Neural cell (in vitro differentiated cells): ENCODE data around the gene OR6M1. TPM values are rescaled to one million over a fixed set of nuclear protein-coding genes. Genes with fewer than 3 reads are reported as not detected.

ENCODE experiments used
- H2AFZ ChIP-seq: fragments of 200-600, 300-800 bp; sonication (generic), shearing (Covaris generic); 2 replicates; pipeline ENCODE4 v1.6.0; 2014; ENCODE audit warnings: low read depth, mild to moderate bottlenecking, antibody characterized with exemption, low read length, moderate library complexity
- H3F3A ChIP-seq: fragments of 200-600 bp; shearing (Covaris generic); 2 replicates; pipeline ENCODE4 v1.6.1; 2016; ENCODE audit warnings: mild to moderate bottlenecking, moderate library complexity, mixed read lengths, antibody characterized with exemption, low read length; ENCODE audit not compliant: insufficient read depth, poor library complexity, severe bottlenecking
- H3K27ac ChIP-seq: fragments of 200-600, 300-800 bp; sonication (generic), shearing (Covaris generic); 2 replicates; pipeline ENCODE4 v1.5.1; 2014; ENCODE audit warnings: mild to moderate bottlenecking, low read length, moderate library complexity
- H3K27me3 ChIP-seq: fragments of 300-800, 200-600 bp; sonication (generic), shearing (Covaris generic); 2 replicates; pipeline ENCODE4 v1.6.0; 2014; ENCODE audit warnings: mild to moderate bottlenecking, low read depth, low read length, moderate library complexity; ENCODE audit not compliant: insufficient read depth
- H3K36me3 ChIP-seq: fragments of 300-800, 200-600 bp; sonication (generic), shearing (Covaris generic); 2 replicates; pipeline ENCODE4 v1.5.1; 2014; ENCODE audit warnings: mild to moderate bottlenecking, antibody characterized with exemption, low read length, moderate library complexity; ENCODE audit not compliant: insufficient read depth
- H3K4me2 ChIP-seq: fragments of 300-800, 200-600 bp; sonication (generic), shearing (Covaris generic); 2 replicates; pipeline ENCODE4 v1.6.0; 2014; ENCODE audit warnings: mild to moderate bottlenecking, low read length
- H3K4me3 ChIP-seq: fragments of 300-800, 200-600 bp; sonication (generic), shearing (Covaris generic); 2 replicates; pipeline ENCODE4 v1.5.1; 2014; ENCODE audit warnings: mild to moderate bottlenecking, low read length, moderate library complexity
- H3K79me2 ChIP-seq: fragments of 200-600 bp; shearing (Covaris generic); replicated peaks from 2 replicates; pipeline ENCODE4 v1.6.0; 2014; ENCODE audit warnings: mild to moderate bottlenecking, low read length, moderate library complexity; ENCODE audit not compliant: insufficient read depth
- H3K9ac ChIP-seq: fragments of 300-800, 200-600 bp; sonication (generic), shearing (Covaris generic); 2 replicates; pipeline ENCODE4 v1.6.1; 2016; ENCODE audit warnings: mild to moderate bottlenecking, low read length, mixed read lengths
- H3K9me2 ChIP-seq: fragments of 200-600 bp; shearing (Covaris generic); 2 replicates; pipeline ENCODE4 v1.6.1; 2016; ENCODE audit warnings: mild to moderate bottlenecking, low read length, mixed read lengths; ENCODE audit not compliant: insufficient read depth
- H3K9me3 ChIP-seq: fragments of 200-600, 300-800 bp; sonication (generic), shearing (Covaris generic); 2 replicates; pipeline ENCODE4 v1.6.1; 2016; ENCODE audit warnings: mild to moderate bottlenecking, mixed run types, low read length, moderate library complexity, mixed read lengths
- H4K20me1 ChIP-seq: fragments of 200-600 bp; shearing (Covaris generic); 2 replicates; pipeline ENCODE4 v1.6.1; 2016; ENCODE audit warnings: mild to moderate bottlenecking, mixed run types; ENCODE audit not compliant: insufficient read depth
- EP300 ChIP-seq: fragments of 450-650 bp; conservative IDR thresholded peaks from 2 replicates; pipeline ENCODE4 v1.6.1; 2014; ENCODE audit warnings: antibody characterized with exemption, mild to moderate bottlenecking, moderate library complexity; ENCODE audit not compliant: poor library complexity, severe bottlenecking
- EZH2 ChIP-seq: fragments of 200-600, 300-800 bp; shearing (Covaris generic), sonication (generic); IDR thresholded peaks from 2 replicates; pipeline ENCODE4 v1.6.1; 2014; ENCODE audit warnings: antibody characterized with exemption, low read length, borderline replicate concordance, mild to moderate bottlenecking; ENCODE audit not compliant: insufficient read depth, poor library complexity, severe bottlenecking
- MXI1 ChIP-seq: fragments of 450-650 bp; conservative IDR thresholded peaks from 2 replicates; pipeline ENCODE4 v1.6.1; 2014; ENCODE audit warnings: antibody characterized with exemption, mild to moderate bottlenecking; ENCODE audit not compliant: poor library complexity, severe bottlenecking
- POLR2AphosphoS5 ChIP-seq: IDR thresholded peaks from 2 replicates; pipeline ENCODE4 v1.6.1; 2012
- RAD21 ChIP-seq: fragments of 450-650 bp; conservative IDR thresholded peaks from 2 replicates; pipeline ENCODE4 v1.6.1; 2014; ENCODE audit warnings: antibody characterized with exemption, mild to moderate bottlenecking, moderate library complexity
- SMC3 ChIP-seq: fragments of 450-650 bp; conservative IDR thresholded peaks from 2 replicates; pipeline ENCODE4 v1.6.1; 2014; ENCODE audit warnings: antibody characterized with exemption, mild to moderate bottlenecking, moderate library complexity; ENCODE audit not compliant: poor library complexity
- TAF1 ChIP-seq: IDR thresholded peaks from 2 replicates; pipeline ENCODE4 v1.6.1; 2012; ENCODE audit warnings: low read depth
- polyA minus RNA-seq: library from RNA; depleted of rRNA, polyadenylated mRNA; stranded (reverse); fragments of >200 nt; gene quantifications from 2 replicates; pipeline ENCODE4 v1.2.3, GENCODE V29; 2014
- polyA plus RNA-seq: library from polyadenylated mRNA; depleted of rRNA; stranded (reverse); fragments of >200 nt; gene quantifications from 2 replicates; pipeline ENCODE4 v1.2.3, GENCODE V29; 2014
- TF ChIP-seq, protein P1 (sequence below): fragments of 450-650 bp; IDR thresholded peaks from 2 replicates; pipeline ENCODE4 v1.5.1; 2014; ENCODE audit warnings: antibody characterized with exemption, mild to moderate bottlenecking, moderate library complexity; ENCODE audit not compliant: poor library complexity, severe bottlenecking
- TF ChIP-seq, protein P2 (sequence below): IDR thresholded peaks from 2 replicates; pipeline ENCODE4 v1.6.1; 2012; ENCODE audit warnings: borderline replicate concordance

Gene OR6M1, protein sequence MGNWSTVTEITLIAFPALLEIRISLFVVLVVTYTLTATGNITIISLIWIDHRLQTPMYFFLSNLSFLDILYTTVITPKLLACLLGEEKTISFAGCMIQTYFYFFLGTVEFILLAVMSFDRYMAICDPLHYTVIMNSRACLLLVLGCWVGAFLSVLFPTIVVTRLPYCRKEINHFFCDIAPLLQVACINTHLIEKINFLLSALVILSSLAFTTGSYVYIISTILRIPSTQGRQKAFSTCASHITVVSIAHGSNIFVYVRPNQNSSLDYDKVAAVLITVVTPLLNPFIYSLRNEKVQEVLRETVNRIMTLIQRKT
- polyA plus RNA-seq (not detected in 2 replicates), polyA minus RNA-seq (not detected in 2 replicates)

DNA sequence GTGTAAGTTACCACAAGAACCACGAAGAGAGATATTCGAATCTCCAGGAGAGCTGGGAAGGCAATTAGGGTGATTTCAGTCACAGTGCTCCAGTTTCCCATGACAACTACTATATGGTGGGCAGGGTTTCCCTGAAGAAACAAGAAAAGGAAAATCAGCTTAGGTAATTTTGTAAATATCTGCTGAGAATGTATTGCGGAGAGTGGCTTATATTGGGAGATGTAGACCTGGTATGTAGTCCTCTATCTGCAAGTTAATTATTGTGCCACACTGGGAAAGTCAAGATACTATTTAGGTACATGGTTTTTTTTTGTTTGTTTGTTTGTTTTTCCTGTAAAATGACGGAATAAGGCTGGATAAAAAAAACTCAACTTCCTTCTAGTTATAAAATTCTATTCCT is at the start of gene OR6M1:
TSS of gene OR6M1 (minus strand) at position 101 of the 400 bp plus-strand sequence. CDS start at position 101, 0 bp downstream.
- H3K4me2 ChIP-seq: no peak within 1 kb of the TSS
- H3K79me2 ChIP-seq: no peaks in the 10 kb centered on the region
- H3K36me3 ChIP-seq: no peaks in the 10 kb centered on the region
- no peak within 1 kb of the TSS for H3K27ac ChIP-seq
- no peaks in the 10 kb centered on the region for H3K9me3 ChIP-seq
- H2AFZ ChIP-seq: no peak within 1 kb of the TSS
- TF ChIP-seq TAF1: no peak
- TF ChIP-seq MXI1: no peak
- no peak for TF ChIP-seq EZH2
- no peak for TF ChIP-seq EP300
- TF ChIP-seq, protein P1, sequence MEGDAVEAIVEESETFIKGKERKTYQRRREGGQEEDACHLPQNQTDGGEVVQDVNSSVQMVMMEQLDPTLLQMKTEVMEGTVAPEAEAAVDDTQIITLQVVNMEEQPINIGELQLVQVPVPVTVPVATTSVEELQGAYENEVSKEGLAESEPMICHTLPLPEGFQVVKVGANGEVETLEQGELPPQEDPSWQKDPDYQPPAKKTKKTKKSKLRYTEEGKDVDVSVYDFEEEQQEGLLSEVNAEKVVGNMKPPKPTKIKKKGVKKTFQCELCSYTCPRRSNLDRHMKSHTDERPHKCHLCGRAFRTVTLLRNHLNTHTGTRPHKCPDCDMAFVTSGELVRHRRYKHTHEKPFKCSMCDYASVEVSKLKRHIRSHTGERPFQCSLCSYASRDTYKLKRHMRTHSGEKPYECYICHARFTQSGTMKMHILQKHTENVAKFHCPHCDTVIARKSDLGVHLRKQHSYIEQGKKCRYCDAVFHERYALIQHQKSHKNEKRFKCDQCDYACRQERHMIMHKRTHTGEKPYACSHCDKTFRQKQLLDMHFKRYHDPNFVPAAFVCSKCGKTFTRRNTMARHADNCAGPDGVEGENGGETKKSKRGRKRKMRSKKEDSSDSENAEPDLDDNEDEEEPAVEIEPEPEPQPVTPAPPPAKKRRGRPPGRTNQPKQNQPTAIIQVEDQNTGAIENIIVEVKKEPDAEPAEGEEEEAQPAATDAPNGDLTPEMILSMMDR: no peak
- TF ChIP-seq POLR2AphosphoS5: no peak
- TF ChIP-seq, protein P2, sequence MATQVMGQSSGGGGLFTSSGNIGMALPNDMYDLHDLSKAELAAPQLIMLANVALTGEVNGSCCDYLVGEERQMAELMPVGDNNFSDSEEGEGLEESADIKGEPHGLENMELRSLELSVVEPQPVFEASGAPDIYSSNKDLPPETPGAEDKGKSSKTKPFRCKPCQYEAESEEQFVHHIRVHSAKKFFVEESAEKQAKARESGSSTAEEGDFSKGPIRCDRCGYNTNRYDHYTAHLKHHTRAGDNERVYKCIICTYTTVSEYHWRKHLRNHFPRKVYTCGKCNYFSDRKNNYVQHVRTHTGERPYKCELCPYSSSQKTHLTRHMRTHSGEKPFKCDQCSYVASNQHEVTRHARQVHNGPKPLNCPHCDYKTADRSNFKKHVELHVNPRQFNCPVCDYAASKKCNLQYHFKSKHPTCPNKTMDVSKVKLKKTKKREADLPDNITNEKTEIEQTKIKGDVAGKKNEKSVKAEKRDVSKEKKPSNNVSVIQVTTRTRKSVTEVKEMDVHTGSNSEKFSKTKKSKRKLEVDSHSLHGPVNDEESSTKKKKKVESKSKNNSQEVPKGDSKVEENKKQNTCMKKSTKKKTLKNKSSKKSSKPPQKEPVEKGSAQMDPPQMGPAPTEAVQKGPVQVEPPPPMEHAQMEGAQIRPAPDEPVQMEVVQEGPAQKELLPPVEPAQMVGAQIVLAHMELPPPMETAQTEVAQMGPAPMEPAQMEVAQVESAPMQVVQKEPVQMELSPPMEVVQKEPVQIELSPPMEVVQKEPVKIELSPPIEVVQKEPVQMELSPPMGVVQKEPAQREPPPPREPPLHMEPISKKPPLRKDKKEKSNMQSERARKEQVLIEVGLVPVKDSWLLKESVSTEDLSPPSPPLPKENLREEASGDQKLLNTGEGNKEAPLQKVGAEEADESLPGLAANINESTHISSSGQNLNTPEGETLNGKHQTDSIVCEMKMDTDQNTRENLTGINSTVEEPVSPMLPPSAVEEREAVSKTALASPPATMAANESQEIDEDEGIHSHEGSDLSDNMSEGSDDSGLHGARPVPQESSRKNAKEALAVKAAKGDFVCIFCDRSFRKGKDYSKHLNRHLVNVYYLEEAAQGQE: no peak
- no peak for TF ChIP-seq SMC3
- no peak for TF ChIP-seq RAD21
- no peak within 1 kb of the TSS for H3K9ac ChIP-seq
- no peaks in the 10 kb centered on the region for H3K27me3 ChIP-seq
- no peaks in the 10 kb centered on the region for H4K20me1 ChIP-seq
- H3K4me3 ChIP-seq: no peak within 1 kb of the TSS
- H3K9me2 ChIP-seq: no peaks in the 10 kb centered on the region
- H3F3A ChIP-seq: no peaks in the 10 kb centered on the region

DNA sequence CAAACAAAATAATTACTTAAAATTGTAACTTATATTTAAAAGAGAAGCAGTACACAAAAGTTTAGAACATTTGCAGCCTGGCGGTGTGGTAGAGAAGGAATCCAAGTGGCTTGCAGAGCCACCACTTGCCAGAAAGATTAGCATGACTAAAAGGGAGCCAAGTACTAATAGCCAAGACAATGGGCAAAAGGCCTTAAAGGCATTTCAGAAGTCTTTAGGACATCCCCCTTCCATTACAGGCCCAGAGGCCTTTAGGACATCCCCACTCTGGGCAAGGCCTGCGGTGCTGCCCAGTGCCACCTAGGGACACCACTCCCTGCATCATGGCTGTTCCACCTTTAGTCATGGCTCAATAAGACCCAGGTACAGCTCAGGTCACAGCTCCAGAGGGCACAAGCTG is 46.9 kb upstream of the OR6M1 start:
- TF ChIP-seq EZH2: no peak
- TF ChIP-seq, protein P1: no peak
- no peak for TF ChIP-seq SMC3
- TF ChIP-seq, protein P2: no peak
- no peak for TF ChIP-seq TAF1
- no peak for TF ChIP-seq EP300
- no peak for TF ChIP-seq RAD21
- TF ChIP-seq MXI1: no peak
- no peaks in the 10 kb centered on the region for H3K79me2 ChIP-seq

More for the DNA sequence above, 46.9 kb upstream of the OR6M1 start:
- Histone ChIP-seq H3F3A (no peaks in the 10 kb centered on the region), H4K20me1 (no peaks in the 10 kb centered on the region), H2AFZ (no peak overlapping the region), H3K9ac (no peak overlapping the region), H3K27ac (no peak overlapping the region), H3K9me2 (no peaks in the 10 kb centered on the region), H3K4me3 (no peak overlapping the region), H3K36me3 (no peaks in the 10 kb centered on the region), H3K9me3 (no peaks in the 10 kb centered on the region), H3K4me2 (no peak overlapping the region), H3K27me3 (no peaks in the 10 kb centered on the region)
